ENCODE results near the gene PET100. TPM values are rescaled to one million over a fixed set of nuclear protein-coding genes. Genes with fewer than 3 reads are reported as not detected.

PET100 gene
- total and polyA plus RNA-seq, 2 experiments from 2014 or later, result 8.6 to 636 TPM

GRCh38 chr19:7627166-7627565, 2.4 kb upstream of the PET100 start:
- H3K4me3 ChIP-seq, result no peak overlapping the region
- no peaks in the 10 kb centered on the region; the same call in 2 of the 3 replicates for H3K9me3 Mint-ChIP-seq
- no peak overlapping the region for H3K27ac ChIP-seq (ENCODE audit: low read depth)
- H3K36me3 ChIP-seq (ENCODE audit: insufficient read depth), result no peaks in the 10 kb centered on the region; the same call in 1 of the 2 replicates
- H3K9me2 ChIP-seq (ENCODE audit: insufficient read depth), result no peaks in the 10 kb centered on the region
- H3K4me1 Mint-ChIP-seq, result peaks cover 16% of the 10 kb centered on the region
- no peak overlapping the region for H2AFZ ChIP-seq
- no peak for TF ChIP-seq NANOG (IDR thresholded peaks at IDR 0.05; ENCODE audit: borderline replicate concordance)
- no peak for TF ChIP-seq STAT1 (IDR thresholded peaks at IDR 0.05; ENCODE audit: unreplicated experiment)
- TF ChIP-seq ETS1 (IDR thresholded peaks at IDR 0.05), result no peak
- no peak for TF ChIP-seq ZNF331 (CRISPR knock-in tag; IDR thresholded peaks at IDR 0.05; ENCODE audit: low read depth)
- no peak for TF ChIP-seq CTCF (conservative IDR thresholded peaks at IDR 0.05; ENCODE audit: low read depth in 2 of 2)
- TF ChIP-seq ZNF114 (CRISPR knock-in tag; IDR thresholded peaks at IDR 0.05), result no peak
- no peak for TF ChIP-seq EZH2 (IDR thresholded peaks at IDR 0.05; ENCODE audit: low read depth, unreplicated experiment)
- TF ChIP-seq CREB1 (CRISPR knock-in tag; IDR thresholded peaks at IDR 0.05; ENCODE audit: low read depth), result no peak
- no peak for TF ChIP-seq ZNF462 (CRISPR knock-in tag; IDR thresholded peaks at IDR 0.05)
- no peak for TF ChIP-seq JUNB (IDR thresholded peaks at IDR 0.05; ENCODE audit: unreplicated experiment)
- TF ChIP-seq REST (IDR thresholded peaks at IDR 0.05; ENCODE audit: unreplicated experiment), result no peak
- no peak for TF ChIP-seq POLR2AphosphoS5 (IDR thresholded peaks at IDR 0.05; ENCODE audit: low read depth)
- no peak for TF ChIP-seq EZH2phosphoT487 (IDR thresholded peaks at IDR 0.05; ENCODE audit: unreplicated experiment)
- peaks cover 43% of the 10 kb centered on the region for H3K79me2 ChIP-seq (replicated peaks; ENCODE audit: insufficient read depth)
- H3K27me3 Mint-ChIP-seq (ENCODE audit: insufficient read depth, low read depth, poor library complexity), result peaks cover 13% of the 10 kb centered on the region
- H3K27me3 ChIP-seq (ENCODE audit: insufficient read depth), result no peaks in the 10 kb centered on the region
- H3K4me3 Mint-ChIP-seq, result no peak overlapping the region
- H3K4me1 ChIP-seq (ENCODE audit: insufficient read depth), result peaks cover 14% of the 10 kb centered on the region; the same call in 1 of the 2 replicates
- H3K27ac Mint-ChIP-seq, result no peak overlapping the region
- DNase-seq (ENCODE audit: low spot score), result no peak
- no peak overlapping the region for H3K4me2 ChIP-seq
- no peaks in the 10 kb centered on the region for H3F3A ChIP-seq (replicated peaks; ENCODE audit: low read depth)
- H4K20me1 ChIP-seq (replicated peaks; ENCODE audit: insufficient read depth), result peaks cover 8% of the 10 kb centered on the region
- peaks cover 18% of the 10 kb centered on the region for H3K36me3 Mint-ChIP-seq (ENCODE audit: low read depth)
- ATAC-seq, result no peak
